CD4-positive, alpha-beta T cell treated with Interleukin-17A for 1 hour (primary cell): ENCODE results near the gene CINP.
A peak's percentile ranks its signal among the peaks of the same experiment; 100 is the strongest.
"Not testable (repeated sequence)": the region's sequence is repeated elsewhere in the genome, so short reads cannot be mapped to it uniquely, and the experiment has no call there.

Experiments
- DNase-seq: peaks from one replicate; pipeline ENCODE4 v3.0.0-alpha.2; 2020

CINP gene

DNA sequence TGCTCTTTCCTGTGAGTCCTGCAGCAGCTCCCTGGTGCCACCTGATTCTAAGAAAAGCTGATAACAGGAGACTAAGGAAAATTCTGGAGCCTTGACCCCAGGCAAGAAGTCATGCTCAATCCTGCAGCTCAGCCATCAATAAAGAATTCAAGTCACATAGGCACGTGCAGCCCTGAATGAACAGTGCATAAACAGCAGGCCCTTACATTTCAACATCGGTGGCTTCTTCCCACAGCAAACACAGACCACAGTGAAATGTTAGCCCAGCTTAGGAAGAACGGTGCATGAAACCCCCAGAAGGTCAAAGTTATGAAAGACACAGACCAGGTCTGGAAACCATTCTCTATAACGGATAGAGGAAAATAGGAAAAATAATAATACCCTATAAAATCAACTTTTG is 10.5 kb downstream of the CINP start:
- DNase-seq = no peak

DNA sequence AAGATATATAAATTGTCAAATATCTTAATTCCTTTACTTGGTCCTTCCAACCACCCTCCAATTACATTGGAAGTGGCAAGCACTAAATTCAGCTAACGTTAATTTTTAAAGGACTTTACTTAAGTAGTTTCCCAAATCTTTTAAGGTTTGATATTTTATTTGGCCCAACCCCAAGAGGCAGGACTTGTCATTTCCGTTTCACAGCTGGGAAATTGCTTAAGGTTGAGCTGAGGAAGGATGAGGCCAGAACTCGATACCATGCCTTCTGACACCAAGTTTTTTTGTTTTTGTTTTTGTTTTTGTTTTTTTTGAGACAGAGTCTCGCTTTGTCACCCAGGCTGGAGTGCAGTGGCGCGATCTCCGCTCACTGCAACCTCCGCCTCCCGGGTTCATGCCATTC is 11.1 kb downstream of the CINP start:
- DNase-seq = not testable (repeated sequence)

DNA sequence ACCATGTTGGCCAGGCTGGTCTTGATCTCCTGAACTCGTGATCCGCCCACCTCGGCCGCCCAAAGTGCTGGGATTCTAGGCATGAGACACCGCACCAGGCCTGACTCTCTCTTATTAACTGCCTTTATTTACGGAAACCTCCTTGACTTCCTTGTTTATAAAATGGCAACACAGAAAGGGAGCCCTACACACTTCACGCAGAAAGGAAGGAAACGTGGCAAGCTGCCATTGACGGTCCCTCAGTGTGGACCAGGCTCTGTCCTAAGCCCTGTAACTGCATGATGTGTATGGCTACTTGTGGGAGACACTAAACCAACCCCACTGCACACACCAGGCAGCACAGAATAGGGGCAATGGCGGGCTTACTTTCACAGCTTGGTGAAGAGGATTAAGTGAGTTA is 11.7 kb downstream of the CINP start:
- DNase-seq = no peak

DNA sequence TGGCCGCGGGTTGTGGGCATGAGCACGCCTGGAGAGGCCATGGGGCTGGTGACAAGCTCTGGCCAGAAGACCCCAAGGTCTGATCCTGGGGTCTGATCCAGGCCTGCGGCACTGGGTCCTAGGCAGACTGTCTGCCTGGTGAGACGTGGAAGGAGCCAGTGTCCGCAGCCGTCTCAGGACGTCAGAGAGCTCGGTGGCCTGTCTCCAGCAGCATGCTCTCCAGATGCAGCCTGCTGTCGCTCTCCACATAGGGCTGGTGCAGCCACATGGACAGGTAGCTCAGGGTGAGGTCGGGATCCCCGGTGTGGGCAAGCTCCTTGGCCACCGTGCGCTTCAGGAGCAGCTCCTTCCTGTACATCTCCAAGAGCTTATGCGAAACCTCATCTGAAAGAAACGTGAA is 14.3 kb downstream of the CINP start:
- DNase-seq = no peak

DNA sequence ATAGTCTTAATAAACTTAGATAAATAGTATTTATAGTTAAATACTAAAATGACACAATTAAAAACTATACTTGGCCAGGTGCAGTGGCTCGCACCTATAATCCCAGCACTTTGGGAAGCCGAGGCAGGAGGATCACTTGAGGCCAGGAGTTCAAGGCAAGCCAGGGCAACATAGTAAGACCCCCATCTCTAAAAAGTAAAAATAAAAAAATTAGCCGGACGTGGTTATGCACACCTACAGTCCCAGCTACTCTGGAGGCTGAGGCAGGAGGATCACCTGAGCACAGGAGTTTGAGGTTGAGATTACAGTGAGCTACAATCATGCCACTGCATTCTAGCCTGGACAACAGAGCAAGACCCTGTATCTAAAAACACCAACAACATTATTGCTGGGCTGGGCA is 16.0 kb downstream of the CINP start:
- DNase-seq = no peak

DNA sequence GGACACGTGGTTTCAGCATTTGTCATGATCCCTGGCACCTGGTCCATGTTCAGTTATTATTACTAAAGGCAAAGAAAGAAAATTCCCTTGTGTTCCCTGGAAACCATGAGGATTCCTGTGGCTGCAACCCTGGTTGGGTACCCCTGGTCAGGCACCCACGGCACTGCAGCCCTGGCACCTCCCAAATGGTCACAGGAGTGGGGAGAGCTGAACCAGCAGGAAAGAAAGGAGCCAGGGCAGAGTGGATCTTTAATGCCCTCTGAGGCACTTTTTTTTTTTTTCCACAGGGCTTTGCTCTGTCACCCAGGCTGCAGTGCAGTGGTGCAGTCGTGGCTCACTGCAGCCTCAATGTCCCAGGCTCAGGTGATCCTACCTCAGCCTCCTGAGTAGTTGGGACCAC is 17.5 kb downstream of the CINP start:
- DNase-seq = no peak

DNA sequence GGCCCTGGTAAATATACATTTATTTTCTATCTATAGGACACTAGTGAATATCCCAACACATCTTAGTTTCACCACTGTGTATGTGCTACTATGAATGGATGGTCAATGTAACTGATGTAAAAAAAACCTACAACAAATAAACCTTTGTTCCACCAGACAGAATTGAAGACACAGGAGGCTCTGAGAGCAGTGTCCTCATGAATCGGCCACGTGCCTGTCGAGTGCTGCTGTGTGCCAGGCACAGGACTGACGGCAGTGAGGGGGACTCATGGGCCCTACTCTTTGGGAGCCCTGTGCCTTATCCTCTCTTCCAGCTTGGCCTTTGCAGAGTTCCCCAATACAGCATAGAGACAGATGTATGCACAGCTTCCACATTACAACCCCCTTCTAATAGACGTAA is 18.2 kb downstream of the CINP start:
- no peak for DNase-seq

DNA sequence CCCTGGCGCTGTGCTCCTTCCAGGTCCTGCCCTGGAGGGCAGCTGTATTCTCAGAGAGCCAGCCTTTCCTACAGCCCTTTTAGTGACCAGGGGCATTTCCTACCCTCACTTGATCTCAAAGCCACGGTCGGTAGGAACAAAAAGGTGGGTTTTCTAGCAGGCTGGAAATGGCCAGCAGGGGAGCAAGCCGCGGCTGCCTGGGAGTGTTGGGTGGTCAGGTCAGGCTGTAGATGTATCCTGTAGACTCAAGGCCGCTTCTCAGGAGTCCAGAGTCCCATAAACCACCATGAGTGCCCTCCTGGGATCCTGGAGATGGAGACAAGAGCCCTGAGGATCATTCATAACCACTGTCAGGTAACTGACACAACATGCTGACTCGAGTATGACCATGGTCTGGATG is 18.6 kb downstream of the CINP start:
- DNase-seq = no peak

DNA sequence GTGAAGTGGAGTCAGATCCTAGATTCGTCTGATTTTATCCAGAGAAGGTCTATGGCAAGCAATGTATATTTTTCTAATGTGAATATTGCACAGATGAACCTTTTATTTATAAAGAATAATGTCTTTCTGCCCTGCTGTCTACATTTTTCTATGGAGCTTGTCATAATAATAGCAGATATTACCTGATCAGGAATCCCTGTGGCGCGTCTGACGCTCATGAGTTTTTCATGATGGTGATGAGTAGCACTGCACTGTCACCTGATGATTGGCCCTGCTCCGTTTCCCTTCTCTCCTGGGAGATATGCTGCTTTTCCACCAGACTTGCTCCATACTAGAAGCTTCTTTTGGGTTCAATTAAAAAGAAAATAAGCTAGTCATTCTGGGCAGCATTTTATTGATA is 20.5 kb downstream of the CINP start:
- no peak for DNase-seq

DNA sequence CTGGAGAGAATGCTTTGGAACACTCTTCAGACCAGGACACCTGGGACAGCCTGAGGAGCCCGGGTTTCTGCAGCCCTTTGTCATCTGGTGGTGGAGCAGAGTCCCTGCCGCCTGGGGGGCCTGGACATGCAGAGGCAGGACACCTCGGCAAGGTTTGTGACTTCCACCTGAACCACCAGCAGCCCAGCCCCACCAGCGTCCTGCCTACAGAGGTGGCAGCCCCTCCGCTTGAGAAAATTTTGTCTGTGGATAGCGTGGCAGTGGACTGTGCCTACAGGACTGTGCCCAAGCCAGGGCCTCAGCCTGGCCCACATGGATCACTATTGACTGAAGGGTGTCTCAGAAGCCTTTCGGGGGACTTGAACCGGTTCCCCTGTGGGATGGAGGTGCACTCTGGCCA is 21.1 kb downstream of the CINP start:
- DNase-seq = no peak

DNA sequence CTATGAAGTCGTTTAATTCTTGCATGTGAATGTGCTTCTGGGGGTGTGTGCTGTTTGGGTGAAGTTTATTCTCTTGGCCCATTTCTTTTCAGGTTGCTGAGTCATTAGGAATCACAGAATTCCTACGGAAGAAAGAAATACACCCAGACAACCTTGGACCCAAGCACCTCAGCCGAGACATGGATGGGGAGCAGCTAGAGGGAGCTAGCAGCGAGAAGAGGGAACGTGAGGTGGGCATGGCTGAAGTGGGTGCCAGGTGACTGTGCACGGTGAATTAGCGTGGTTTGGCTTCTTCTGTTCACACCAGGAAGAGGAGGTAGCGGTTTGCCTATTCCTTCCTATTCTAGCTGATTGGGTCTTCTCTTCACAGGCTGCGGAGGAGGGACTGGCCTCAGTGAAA is 24.0 kb downstream of the CINP start:
- DNase-seq = no peak

DNA sequence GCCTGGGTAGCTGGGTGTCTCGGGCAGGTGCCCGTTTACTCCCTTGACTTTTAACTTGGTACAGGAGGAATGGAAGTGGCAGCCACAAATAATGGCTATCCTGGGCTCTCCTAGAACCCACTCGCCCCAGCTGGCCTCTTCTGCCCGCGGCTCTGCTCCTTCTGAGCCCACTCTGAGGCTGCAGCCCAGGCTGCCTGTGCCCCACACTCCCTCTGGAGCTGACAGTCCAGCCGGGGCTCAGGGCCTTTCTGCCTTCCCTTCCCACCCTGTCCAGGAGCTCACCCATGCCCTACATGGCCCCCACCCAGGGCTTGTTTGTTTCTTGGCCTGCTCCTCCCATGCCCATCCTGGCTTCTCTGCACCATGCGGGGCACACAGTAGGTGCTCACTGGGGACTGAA is 27.5 kb downstream of the CINP start:
- no peak for DNase-seq

DNA sequence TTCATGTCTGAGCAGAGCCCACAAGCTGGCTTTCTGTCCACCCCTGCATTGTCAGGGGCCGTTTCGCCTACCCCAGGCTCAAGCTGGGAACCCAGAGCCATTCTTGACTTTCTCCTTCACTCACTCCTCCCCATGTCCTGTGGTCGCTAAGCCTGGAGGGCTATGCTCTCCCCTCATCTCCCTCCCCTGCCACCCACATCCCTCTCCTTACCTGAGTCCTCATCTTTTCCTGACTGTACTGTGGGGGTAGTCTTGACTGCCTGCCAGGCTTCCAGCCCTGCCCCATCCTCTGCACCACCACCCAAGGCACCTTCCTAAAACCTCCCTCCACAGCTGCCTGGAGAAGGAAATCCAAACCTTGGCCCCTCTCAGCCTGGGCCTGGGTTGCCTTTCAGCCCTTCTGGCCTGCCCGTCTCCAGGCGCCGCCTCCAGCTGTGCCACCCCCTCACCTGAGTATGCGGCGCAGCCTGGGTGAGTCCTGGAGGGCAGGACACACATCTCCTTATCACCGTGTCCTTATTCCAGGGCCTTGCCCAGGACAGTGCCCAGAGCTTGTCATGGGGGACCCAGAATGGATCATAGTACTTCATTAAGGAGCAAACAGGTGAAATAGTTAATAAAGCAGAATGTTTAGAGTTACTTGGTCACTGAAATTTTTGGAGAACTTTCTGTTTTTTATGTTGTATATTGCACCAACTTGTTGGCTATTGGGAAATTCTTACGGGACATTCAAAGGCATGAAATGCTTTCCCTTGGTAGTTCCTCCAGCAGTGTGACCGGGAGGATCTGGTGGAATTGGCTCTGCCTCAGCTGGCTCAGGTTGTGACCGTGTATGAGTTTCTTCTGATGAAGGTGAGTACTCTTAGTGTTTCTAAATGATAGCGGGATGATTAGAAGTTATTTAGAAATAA is 28.6 kb downstream of the CINP start:
- no peak for DNase-seq

DNA sequence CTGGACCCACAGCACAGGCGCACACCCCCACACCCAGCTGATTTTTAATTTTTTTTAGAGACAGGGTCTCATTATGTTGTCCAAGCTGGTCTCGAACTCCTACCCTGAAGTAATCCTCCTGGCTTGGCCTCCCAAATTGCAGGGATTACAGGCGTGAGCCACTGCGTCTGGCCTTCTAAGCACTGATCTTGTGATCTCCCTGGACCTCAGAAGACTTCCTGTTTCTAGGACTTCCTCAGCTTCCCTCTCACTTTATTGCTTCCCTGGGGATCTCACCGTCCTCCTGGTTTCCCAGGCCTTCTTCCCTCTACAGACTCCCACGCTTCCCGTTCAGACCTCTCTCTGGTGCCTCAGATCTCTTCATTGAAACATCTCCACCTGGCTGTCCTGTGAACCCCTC is 29.3 kb downstream of the CINP start:
- no peak for DNase-seq

DNA sequence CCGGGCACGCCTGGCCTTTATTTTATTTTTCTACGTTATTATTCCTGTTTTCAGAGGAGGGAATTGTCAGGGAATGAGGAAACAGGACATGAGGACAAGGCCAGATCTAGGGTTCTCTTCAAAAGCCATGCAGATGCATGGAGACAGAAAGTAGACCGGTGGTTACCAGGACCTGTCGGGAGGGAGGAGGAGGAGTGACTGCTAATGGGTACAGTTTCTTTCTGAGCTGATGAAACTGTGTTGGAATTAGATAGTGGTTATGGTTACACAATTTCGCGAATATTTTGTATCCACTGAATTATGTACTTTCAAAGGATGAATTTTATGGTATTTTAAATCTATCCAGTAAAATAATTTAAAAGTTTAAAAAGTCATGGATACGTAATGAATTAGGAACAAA is 31.9 kb downstream of the CINP start:
- DNase-seq = no peak

DNA sequence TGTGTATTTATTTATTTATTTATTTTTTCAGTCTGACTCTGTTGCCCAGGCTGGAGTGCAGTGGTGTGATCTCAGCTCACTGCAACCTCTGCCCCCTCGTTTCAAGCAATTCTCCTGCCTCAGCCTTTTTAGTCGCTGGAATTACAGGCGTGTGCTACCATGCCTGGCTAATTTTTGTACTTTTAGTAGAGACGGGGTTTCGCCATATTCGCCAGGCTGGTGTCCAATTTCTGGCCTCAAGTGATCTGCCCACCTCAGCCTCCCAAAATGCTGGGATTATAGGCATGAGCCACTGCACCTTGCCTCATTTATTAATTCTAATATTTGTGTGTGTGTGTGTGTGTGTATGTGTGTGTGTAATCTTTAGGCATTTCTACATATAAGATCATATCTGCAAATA is 33.3 kb downstream of the CINP start:
- not testable (repeated sequence) for DNase-seq

DNA sequence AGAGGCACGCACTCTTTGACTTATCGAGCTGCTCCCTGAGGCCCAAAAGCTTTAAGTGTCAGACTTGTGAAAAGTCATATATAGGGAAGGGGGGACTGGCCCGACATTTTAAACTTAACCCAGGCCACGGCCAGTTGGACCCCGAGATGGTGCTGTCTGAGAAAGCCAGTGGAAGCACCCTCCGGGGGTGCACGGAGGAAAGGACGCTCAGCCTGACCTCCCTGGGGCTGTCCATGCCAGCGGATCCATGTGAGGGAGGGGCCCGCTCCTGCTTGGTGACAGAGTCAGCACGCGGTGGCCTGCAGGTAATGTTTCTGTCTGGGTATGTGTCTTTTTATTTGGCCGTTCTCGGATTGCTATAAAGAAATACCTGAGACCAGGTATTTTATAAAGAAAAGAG is 36.1 kb downstream of the CINP start:
- DNase-seq = no peak

DNA sequence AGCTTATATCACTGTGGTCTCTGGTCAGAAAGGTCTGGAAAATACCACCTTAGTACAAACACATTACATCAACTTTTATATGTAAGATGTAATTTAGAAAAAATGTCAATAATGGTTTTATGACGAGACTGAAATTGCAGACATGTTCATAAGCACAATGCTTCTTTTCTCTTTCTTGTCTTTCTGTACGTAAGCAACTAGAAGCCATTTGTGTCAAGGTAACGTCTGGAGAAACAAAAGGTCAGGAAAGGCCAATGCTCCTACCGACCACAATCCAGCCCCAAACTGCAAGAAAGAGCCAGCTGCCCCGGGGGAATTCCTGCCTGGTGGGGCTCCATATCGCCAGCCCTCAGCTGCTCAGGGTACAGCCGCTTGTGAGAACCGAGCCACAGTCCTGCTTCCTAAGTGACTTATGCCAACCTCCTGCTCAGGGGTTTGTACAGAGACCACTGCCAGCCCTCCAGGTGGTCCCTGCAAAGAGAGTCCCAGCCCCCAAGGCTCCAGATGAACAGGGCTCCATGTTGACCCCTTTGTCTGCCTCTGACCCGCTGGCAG is 36.8 kb downstream of the CINP start:
- DNase-seq = no peak

DNA sequence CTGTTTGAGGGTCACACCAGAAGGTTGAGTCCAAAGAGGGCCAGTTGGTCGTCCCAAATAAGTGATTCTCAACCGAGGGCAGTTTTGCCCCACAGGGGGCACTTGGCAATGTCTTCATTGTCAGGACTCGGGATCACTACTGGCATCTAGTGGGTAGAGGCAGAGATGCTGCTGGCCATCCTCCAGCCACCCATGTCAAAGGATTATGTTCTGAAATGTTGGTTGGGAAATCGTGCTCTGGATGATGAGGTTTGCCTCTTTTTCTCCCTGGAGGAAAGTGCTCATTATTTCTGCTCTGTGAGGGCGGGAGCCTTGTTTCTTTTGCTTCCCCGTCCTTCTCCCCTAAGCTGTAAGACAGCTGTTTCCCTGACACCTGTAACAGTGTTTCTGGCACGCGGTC is 39.6 kb downstream of the CINP start:
- peak; percentile 38 for DNase-seq

DNA sequence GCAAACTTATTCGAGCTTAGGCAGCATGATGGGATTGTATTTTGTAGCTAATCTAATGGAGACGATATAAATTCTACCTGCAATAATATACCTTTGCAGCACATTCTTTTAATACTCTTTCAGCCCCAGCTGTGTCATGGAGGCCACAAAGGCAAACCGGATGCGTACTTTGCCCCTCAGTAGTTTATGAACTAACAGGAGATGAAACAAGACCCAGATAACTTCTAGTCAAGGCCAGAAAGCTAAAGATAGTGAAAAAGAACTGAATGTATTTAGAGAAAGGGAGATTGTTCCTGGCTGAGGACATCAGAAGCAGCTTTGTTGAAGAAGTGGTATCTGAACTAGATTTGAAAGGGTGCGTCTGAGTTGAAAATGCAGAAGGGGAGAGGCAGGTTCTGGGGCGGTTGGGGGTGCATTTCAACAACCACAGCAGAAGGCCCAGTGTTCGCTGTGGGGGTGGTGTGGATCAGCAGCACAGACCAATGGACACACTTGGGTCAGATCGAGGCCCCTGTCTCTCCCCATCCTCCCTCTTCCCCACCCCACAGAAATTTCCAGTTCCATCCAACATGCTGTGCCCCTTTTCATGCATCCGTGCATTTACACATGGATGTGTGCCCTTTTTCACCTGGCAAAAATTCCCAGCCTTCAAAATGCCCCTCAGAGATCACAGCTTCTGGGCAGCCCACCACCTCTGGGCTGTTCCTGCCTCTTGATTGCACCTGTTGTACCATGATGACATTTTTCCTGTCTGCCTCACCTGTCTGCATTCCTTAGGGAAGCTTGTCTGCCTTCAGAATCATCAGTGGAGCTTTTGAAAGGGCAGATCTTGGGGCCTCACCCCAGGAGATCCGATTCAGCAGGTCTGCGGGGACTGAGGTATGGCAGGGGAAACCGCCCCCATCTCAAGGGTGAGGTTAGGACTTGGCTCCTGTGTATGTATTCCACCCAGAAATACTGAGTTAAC is 41.0 kb downstream of the CINP start:
- no peak for DNase-seq

DNA sequence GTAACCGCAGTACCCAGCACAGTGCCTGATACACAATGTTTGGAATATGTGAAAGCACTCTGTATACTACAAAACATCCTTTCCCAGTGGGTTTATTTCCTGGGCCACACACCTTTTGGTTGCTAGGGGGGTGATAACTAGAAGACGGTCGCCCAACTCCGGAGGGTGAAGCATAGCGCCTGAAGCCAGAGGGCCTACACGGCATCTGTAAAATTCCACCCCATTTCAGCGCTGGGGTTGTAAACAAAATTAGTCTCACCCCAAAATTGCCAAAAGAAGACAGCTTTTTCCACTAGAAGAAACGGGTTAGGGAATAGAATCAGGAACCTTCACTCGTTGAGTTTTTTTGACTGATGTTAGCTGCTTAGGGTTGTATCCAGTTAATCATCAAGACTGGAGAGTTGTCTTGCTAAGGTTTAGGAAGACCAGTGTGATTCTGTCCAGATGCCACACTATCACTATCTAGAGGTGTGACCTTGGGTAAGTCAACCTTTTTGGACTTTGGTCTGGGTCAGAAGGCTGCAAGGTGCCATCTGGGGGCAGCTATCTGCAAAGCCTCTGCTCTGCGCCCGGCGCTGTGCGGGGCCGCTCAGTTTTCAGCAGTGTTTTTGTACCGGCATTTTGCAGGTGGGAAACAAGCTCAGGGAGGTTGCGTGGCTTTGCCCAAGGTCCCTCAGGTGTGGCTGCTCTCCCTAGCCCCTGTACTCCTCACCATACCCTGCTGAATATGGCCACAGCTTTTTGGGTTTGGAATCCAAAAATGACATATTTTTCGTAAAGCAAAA is 41.8 kb downstream of the CINP start:
- DNase-seq = no peak

DNA sequence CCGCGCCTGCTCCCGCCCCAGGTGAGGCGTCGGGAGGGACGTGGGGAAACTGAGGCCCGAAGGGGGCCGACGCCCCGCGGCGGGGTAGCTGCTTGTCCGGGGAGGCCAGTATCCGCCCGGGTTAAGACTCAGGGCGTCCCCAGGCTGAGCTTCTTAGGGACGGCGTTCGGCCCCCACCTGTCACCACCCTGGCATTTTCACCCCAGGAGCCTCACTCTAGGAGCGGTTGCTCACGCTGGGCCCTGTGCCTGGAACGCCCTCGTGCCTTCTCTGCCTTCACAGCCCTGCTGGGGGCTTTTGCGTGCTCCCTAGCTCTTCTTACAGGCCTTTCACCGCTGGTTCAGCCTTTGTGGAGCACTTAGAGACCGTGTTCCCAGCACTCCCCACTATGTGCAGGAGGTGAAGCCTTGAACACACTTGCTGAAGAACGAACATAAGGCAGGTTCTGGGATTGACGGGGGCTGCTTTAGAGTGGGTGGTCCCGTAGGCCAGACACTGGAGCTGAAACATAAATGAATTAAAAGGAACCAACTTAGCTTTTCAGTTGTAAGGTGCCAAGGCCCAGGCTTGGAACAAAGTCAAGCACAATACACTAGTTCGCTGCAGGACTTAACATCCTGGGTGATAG is 42.5 kb downstream of the CINP start:
- peak; percentile 59 for DNase-seq
